ENCODE results near the gene PSMB7. TPM values are rescaled to one million over a fixed set of nuclear protein-coding genes. Genes with fewer than 3 reads are reported as not detected.

Gene PSMB7
- total RNA-seq, 5 donors from 2014 or later (not counting 1 experiment from before 2014, with no cell fraction given) = 62.6 to 75.8 (median 68.6) TPM

- CTCF ChIA-PET = no interaction called here
- H3K36me3 ChIP-seq (ENCODE audit: control insufficient read depth in 2 of 2, extremely low read depth in 1 of 2, insufficient read depth in 1 of 2, low read length in 1 of 2) = peaks cover 2 to 51% of the 10 kb centered on the region in 2 donors
These were observed 59.1 kb downstream of the PSMB7 start for GRCh38 chr9:124355941-124356744.

GRCh38 chr9:124355039-124355940 is 60.0 kb downstream of the PSMB7 start:
- peaks cover 29 to 36% (median 35%) of the 10 kb centered on the region in 3 donors for H3K4me1 Mint-ChIP-seq
- H3K36me3 ChIP-seq (ENCODE audit: control insufficient read depth in 2 of 2, extremely low read depth in 1 of 2, insufficient read depth in 1 of 2, low read length in 1 of 2) = peaks cover 2 to 59% of the 10 kb centered on the region in 2 donors
- H3K9me3 Mint-ChIP-seq = no peaks in the 10 kb centered on the region
- H3K27ac ChIP-seq (ENCODE audit: low read length) = no peak overlapping the region
- no peak overlapping the region for H3K27ac Mint-ChIP-seq
- H3K36me3 Mint-ChIP-seq = peaks cover 40% of the 10 kb centered on the region
- WGBS (ENCODE audit: insufficient coverage) = 96% methylated on average over 17 of the region's 21 CpGs
- H3K9me3 ChIP-seq = no peaks in the 10 kb centered on the region
- POLR2A ChIA-PET = no interaction called here
- peaks cover 0 to 14% of the 10 kb centered on the region in 2 experiments for H3K4me1 ChIP-seq (ENCODE audit: control insufficient read depth in 1 of 2, extremely low read depth in 1 of 2, insufficient read depth in 2 of 2, low read length in 2 of 2)
- no peaks in the 10 kb centered on the region for H3K27me3 Mint-ChIP-seq
- no peaks in the 10 kb centered on the region for H3K27me3 ChIP-seq (replicated peaks in 1 of 2; ENCODE audit: control insufficient read depth in 2 of 2, extremely low read depth in 1 of 2, insufficient read depth in 2 of 2, low read length in 1 of 2)
- no peak overlapping the region for H3K4me3 ChIP-seq (ENCODE audit: control insufficient read depth in 1 of 2, extremely low read depth in 1 of 2, low read length in 1 of 2)
- ATAC-seq (replicated peaks in 1 of 4) = no peak
- CTCF ChIA-PET = no interaction called here
- peak in 2 of 35 experiments; percentile 7 to 18 for DNase-seq
- no peak overlapping the region for H3K4me3 Mint-ChIP-seq

More at GRCh38 chr9:124355941-124356744, 59.1 kb downstream of the PSMB7 start:
- Histone ChIP-seq H3K27me3 (replicated peaks in 1 of 2; ENCODE audit: control insufficient read depth in 2 of 2, extremely low read depth in 1 of 2, insufficient read depth in 2 of 2, low read length in 1 of 2) (no peaks in the 10 kb centered on the region), H3K4me1 (ENCODE audit: control insufficient read depth in 1 of 2, extremely low read depth in 1 of 2, insufficient read depth in 2 of 2, low read length in 2 of 2) (peaks cover 0 to 19% of the 10 kb centered on the region in 2 experiments), H3K4me3 (ENCODE audit: control insufficient read depth in 1 of 2, extremely low read depth in 1 of 2, low read length in 1 of 2) (no peak overlapping the region), H3K9me3 (no peaks in the 10 kb centered on the region), H3K27ac (ENCODE audit: low read length) (no peak overlapping the region)
- POLR2A ChIA-PET = interaction anchor here in 1 of 2 donors (0.5 kb wide), 1 partner anchor 13 kb away, joined by 3 read pairs; no protein-coding TSS in a partner anchor
- peaks cover 39% of the 10 kb centered on the region for H3K36me3 Mint-ChIP-seq
- H3K4me1 Mint-ChIP-seq = peaks cover 38 to 44% (median 43%) of the 10 kb centered on the region in 3 donors
- H3K4me3 Mint-ChIP-seq = no peak overlapping the region
- WGBS (ENCODE audit: insufficient coverage) = 91% methylated on average over 13 of the region's 15 CpGs
- H3K9me3 Mint-ChIP-seq = no peaks in the 10 kb centered on the region
- DNase-seq = peak in 2 of 35 experiments; percentile 5 to 9
- H3K27ac Mint-ChIP-seq = peak overlapping the region in 1 of 2 donors; percentile 48
- H3K27me3 Mint-ChIP-seq = no peaks in the 10 kb centered on the region
- ATAC-seq (replicated peaks in 1 of 4) = no peak

DNA sequence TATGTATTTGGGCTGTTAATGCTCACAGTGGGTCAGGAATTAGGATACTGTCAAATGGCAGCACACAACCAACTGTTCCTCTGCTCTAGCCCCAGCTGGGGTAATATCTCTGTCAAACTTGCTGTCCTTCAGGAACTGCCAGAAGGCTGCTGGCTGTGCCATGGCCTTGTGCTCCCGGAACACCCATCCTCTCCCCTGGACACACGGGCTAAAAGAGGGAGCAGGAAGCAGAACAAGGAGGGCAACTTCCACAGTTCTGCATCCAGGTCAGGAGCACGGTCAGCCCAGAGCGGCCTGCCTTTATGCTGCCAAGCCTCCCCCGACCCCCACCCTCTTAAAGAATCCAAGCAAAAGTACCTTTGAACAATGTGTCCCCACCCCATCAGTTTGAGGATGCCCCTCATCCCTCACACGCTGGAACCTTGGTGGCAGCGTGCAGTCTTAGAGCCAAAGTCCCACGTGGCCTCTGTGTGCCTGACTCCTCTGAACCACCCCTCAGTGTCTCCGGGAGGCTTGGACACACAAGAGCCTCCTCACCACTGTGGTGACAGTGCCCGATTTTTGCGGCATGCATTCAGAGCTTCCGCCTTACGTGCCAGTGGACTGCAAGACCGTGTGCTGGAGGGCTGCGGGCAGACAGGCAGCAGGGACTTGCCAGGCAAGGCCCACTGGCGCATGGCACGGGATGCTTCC is 60.8 kb downstream of the PSMB7 start:
- no peak overlapping the region for H3K4me3 ChIP-seq (ENCODE audit: control insufficient read depth in 1 of 2, extremely low read depth in 1 of 2, low read length in 1 of 2)
- POLR2A ChIA-PET = no interaction called here
- no peak overlapping the region for H3K27ac ChIP-seq (ENCODE audit: low read length)
- peaks cover 0 to 13% of the 10 kb centered on the region in 2 experiments for H3K4me1 ChIP-seq (ENCODE audit: control insufficient read depth in 1 of 2, extremely low read depth in 1 of 2, insufficient read depth in 2 of 2, low read length in 2 of 2)
- Mint-ChIP-seq H3K4me1 (peaks cover 23 to 28% (median 27%) of the 10 kb centered on the region in 3 donors), H3K27me3 (no peaks in the 10 kb centered on the region), H3K27ac (peak overlapping the region in 1 of 2 donors; percentile 28), H3K4me3 (no peak overlapping the region), H3K9me3 (no peaks in the 10 kb centered on the region), H3K36me3 (peaks cover 40% of the 10 kb centered on the region)
- peaks cover 0 to 67% of the 10 kb centered on the region in 2 donors for H3K36me3 ChIP-seq (ENCODE audit: control insufficient read depth in 2 of 2, extremely low read depth in 1 of 2, insufficient read depth in 1 of 2, low read length in 1 of 2)
- whole genome bisulfite sequencing (ENCODE audit: insufficient coverage) = 97% methylated on average over 15 of the region's 17 CpGs
- no peaks in the 10 kb centered on the region for H3K9me3 ChIP-seq
- DNase-seq (peak in 2 of 35 experiments; percentile 5 to 19), ATAC-seq (replicated peaks in 1 of 4) (no peak)
- CTCF ChIA-PET = no interaction called here
- H3K27me3 ChIP-seq (replicated peaks in 1 of 2; ENCODE audit: control insufficient read depth in 2 of 2, extremely low read depth in 1 of 2, insufficient read depth in 2 of 2, low read length in 1 of 2) = no peaks in the 10 kb centered on the region

GRCh38 chr9:124353811-124354274 is 61.4 kb downstream of the PSMB7 start:
- ATAC-seq (replicated peaks in 1 of 4) (no peak), DNase-seq (no peak)
- peaks cover 40% of the 10 kb centered on the region for H3K36me3 Mint-ChIP-seq
- Histone ChIP-seq H3K4me1 (ENCODE audit: control insufficient read depth in 1 of 2, extremely low read depth in 1 of 2, insufficient read depth in 2 of 2, low read length in 2 of 2) (peaks cover 0 to 13% of the 10 kb centered on the region in 2 experiments), H3K27ac (ENCODE audit: low read length) (no peak overlapping the region), H3K27me3 (replicated peaks in 1 of 2; ENCODE audit: control insufficient read depth in 2 of 2, extremely low read depth in 1 of 2, insufficient read depth in 2 of 2, low read length in 1 of 2) (no peaks in the 10 kb centered on the region), H3K4me3 (ENCODE audit: control insufficient read depth in 1 of 2, extremely low read depth in 1 of 2, low read length in 1 of 2) (no peak overlapping the region), H3K36me3 (ENCODE audit: control insufficient read depth in 2 of 2, extremely low read depth in 1 of 2, insufficient read depth in 1 of 2, low read length in 1 of 2) (peaks cover 0 to 69% of the 10 kb centered on the region in 2 donors), H3K9me3 (no peaks in the 10 kb centered on the region)
- ChIA-PET CTCF (no interaction called here), POLR2A (no interaction called here)
- no peak overlapping the region for H3K27ac Mint-ChIP-seq
- H3K4me1 Mint-ChIP-seq = peaks cover 20 to 23% (median 21%) of the 10 kb centered on the region in 3 donors
- WGBS (ENCODE audit: insufficient coverage) = 100% methylated on average over 1 of the region's 4 CpGs
- H3K9me3 Mint-ChIP-seq = no peaks in the 10 kb centered on the region
- H3K27me3 Mint-ChIP-seq = no peaks in the 10 kb centered on the region
- no peak overlapping the region for H3K4me3 Mint-ChIP-seq

DNA sequence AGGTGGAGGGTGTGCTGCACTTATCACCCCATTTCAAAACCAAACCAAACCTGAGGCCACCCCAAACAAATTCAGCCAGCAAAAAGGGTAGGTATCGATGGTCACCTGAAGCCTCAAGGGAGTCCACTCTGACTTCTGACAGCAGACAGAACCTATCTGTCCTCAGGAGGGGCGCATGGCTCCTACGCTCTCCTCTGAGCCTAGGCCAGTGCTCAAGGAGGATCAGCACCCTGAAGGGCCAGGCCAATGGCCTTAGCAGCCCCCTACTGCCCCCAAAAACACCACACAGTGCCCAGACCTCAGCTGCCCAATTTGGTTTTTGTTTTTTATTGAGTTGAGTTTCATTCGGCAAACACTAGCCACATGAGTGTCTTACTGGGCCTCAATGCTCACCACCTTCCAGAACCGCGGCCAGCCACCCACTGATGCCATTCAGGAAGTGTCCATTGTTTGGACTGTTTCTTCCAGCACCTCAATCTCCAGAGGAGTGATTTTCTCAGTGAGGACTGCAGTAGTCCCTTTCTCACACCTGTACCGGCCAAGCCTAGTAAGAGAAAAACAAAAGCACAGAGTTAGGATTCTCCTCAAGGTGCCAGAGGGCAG is 62.0 kb downstream of the PSMB7 start:
- DNase-seq (no peak), ATAC-seq (replicated peaks in 1 of 4) (no peak)
- no peaks in the 10 kb centered on the region for H3K27me3 ChIP-seq (replicated peaks in 1 of 2; ENCODE audit: control insufficient read depth in 2 of 2, extremely low read depth in 1 of 2, insufficient read depth in 2 of 2, low read length in 1 of 2)
- Mint-ChIP-seq H3K36me3 (peaks cover 44% of the 10 kb centered on the region), H3K4me3 (no peak overlapping the region), H3K27ac (no peak overlapping the region), H3K4me1 (peaks cover 14 to 17% (median 16%) of the 10 kb centered on the region in 3 donors), H3K27me3 (no peaks in the 10 kb centered on the region), H3K9me3 (no peaks in the 10 kb centered on the region)
- H3K36me3 ChIP-seq (ENCODE audit: control insufficient read depth in 2 of 2, extremely low read depth in 1 of 2, insufficient read depth in 1 of 2, low read length in 1 of 2) = peaks cover 0 to 74% of the 10 kb centered on the region in 2 donors
- H3K4me3 ChIP-seq (ENCODE audit: control insufficient read depth in 1 of 2, extremely low read depth in 1 of 2, low read length in 1 of 2) = no peak overlapping the region
- 94% methylated on average over 3 of the region's 7 CpGs for WGBS (ENCODE audit: insufficient coverage)
- H3K27ac ChIP-seq (ENCODE audit: low read length) = no peak overlapping the region
- POLR2A ChIA-PET = no interaction called here
- no peaks in the 10 kb centered on the region for H3K9me3 ChIP-seq
- CTCF ChIA-PET = no interaction called here
- H3K4me1 ChIP-seq (ENCODE audit: control insufficient read depth in 1 of 2, extremely low read depth in 1 of 2, insufficient read depth in 2 of 2, low read length in 2 of 2) = peaks cover 0 to 10% of the 10 kb centered on the region in 2 experiments

Measured in T-cell (primary cell).